GM19395 (cell line): Measurements from ENCODE around the gene GYS1.
"Not testable (repeated sequence)": the region's sequence is repeated elsewhere in the genome, so short reads cannot be mapped to it uniquely, and the experiment has no call there.

ENCODE experiments used
- ATAC-seq: cut with Tn5 transposase; IDR thresholded peaks from one replicate; pipeline ENCODE4 v1.9.1; 2021; ENCODE audit warnings: mild to moderate bottlenecking, moderate library complexity; ENCODE audit not compliant: unreplicated experiment

Gene GYS1

GRCh38 chr19:49018388-49019241 is 25.5 kb upstream of the GYS1 start:
- ATAC-seq = not testable (repeated sequence)

DNA sequence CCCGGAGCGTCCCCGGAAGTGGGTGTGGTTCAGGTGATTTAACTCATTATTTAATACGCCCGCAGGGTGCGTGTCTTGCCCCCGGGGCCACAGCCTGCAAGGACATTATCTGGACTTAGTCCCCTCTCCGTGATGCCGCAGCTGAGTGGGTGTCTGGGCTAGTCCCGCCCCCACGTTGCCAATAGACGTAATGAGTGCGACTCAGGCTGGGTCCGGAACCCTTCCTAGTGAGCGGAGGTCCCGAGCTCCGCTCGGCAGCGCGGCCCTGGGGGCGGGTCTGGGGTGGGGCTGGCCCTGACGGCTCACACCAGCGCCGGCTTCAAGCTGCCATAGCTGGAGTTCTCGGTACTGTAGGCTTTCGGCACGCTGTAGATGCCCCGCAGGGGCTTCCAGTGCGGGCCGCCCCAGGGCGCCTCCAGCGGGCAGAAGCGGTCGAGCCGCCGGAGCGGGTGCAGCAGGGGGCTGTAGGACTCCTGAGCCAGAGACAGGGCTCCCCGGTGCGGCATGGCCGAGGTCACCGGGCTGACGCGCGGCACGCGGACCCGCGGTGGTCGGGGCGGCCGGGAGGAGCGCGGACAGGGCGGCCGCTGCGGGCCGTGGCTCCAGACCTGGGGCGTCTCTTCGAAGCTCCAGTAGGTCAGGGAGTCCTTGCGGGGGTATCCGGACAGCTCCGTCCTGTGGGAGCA is 24.7 kb upstream of the GYS1 start:
- no peak for ATAC-seq

DNA sequence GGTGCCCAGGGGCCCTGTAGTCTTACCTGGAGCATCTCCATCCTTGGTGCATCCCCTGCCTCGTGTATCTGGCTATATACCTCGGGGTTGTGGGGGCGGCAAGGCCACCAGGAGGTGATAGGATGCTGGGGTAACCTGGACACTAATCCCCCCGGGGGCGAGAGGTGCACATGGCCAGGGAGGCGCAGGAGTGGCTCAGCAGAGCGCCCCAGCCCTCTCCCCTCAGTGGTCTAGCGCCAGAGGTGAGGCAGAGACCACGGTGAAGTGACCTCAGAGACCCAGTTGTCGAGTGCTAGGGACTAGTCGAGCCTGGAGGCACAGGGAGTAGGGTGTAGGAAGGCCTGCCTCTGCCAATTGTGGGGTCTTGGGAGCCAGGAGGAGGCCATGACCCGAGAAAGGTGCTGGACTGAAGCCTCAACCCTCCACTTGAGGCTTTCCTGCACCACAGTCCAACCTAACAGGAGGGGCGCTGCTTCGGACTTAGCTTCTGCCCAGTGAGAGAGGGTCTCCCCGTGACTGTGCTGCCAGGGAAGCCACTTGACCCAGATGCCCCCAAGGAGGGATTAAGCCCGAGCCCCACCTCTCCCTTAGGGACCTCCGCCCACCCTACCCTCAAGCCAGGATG is 24.0 kb upstream of the GYS1 start, which contains the start of gene LHB:
LHB (minus strand) TSS at position 51 of the 625 bp plus-strand sequence; CDS start at position 41, 10 bp downstream.
- ATAC-seq = no peak

DNA sequence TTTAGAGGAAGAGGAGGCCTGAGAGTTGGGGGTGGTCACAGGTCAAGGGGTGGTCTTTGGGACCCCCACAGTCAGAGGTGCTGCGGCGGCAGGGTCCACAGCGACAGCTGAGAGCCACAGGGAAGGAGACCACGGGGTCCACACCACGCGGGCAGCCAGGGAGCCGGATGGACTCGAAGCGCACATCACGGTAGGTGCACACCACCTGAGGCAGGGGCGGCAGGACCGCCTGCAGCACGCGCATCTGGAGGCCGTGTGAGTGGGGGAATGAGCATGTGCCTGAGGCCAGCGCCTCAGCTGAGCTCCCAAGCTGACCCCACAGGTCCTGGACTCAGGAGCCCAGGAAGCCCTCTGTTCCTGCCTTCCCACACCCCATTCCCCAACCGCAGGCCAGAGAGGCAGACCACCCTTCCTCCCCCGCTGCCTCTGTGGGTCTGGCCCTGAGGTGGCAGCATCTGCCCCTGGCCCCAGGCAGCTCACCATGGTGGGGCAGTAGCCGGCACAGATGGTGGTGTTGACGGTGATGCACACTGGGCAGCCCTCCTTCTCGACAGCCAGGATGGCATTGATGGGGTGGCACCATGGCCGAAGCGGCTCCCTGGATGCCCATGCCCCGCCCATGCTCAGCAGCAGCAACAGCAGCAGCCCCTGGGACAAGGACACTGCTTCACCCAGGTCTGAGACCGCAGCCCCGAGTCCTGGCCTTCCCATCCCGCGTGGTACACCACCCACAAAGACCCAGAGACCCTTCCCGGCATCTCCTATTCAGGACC is 23.1 kb upstream of the GYS1 start:
- no peak for ATAC-seq

GRCh38 chr19:49014870-49015255 is 21.8 kb upstream of the GYS1 start:
- no peak for ATAC-seq

- no peak for ATAC-seq
Measured at GRCh38 chr19:49014123-49014869, 21.2 kb upstream of the GYS1 start.

DNA sequence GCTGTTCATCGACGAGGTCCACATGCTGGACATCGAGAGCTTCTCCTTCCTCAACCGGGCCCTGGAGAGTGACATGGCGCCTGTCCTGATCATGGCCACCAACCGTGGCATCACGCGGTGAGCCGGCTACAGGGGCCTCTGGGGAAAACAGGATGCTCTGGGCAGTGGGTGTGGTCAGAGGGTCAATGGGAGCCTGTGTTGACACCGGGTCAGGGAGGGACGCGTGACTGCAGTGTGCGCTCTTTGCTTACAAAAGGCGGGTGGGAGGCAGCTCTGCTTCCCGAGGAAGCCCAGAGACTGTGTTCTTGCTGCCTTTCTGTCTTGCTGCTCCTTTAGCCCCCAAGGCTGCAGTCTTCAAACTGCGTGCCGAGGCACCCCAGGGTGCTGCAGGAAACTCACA is 18.1 kb upstream of the GYS1 start:
- no peak for ATAC-seq

GRCh38 chr19:49010453-49010852 is 17.3 kb upstream of the GYS1 start:
- no peak for ATAC-seq

GRCh38 chr19:49009828-49010227 is 16.7 kb upstream of the GYS1 start:
- no peak for ATAC-seq

DNA sequence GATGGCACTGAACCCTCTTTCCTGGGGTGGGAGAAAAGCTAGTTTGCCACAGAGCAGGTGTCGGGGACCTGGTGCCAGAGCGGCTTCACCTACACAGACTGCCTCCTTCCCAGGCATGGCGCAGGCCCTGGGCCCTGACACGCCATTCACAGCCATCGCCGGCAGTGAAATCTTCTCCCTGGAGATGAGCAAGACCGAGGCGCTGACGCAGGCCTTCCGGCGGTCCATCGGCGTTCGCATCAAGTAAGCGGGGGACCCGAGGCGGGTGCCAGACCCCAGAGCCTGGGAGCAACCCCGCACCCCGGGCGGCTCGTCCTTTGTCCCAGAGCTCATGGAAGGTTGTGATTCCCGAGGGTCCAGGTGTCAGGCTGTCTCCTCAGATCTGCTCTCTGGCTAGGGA is 13.8 kb upstream of the GYS1 start:
- no peak for ATAC-seq

DNA sequence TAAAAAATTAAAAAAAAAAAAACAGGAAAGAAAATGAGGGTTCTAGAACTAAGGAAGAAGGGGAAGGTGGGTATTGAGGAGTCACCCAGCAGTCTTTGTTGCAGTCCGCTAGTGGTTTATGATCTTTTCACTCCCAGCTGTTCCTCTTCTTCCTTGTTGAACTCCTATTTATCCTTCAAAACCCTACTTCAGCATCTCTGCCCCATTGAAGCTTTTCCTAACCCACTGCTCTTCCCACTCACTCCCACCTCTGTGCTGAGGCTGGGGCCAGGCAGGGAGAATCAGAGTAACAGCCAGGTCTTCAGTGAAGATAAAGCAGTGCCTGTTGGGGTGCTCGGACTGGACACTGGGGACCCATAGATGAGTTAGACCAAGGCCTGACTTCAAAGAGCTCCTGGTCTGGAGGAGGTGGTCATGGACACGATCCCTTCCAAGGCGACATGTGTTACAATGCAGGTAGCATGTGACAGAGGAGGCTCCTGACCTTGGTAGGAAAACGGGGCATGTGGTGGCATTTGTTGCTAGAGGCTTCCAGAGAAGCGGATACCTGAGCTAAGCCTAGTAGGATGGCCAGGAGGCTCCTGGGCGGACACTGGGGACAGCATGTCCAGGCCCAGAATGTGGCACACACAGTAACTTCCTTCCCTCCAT is 12.0 kb upstream of the GYS1 start:
- no peak for ATAC-seq

GRCh38 chr19:49004133-49004532 is 11.0 kb upstream of the GYS1 start:
- no peak for ATAC-seq

GRCh38 chr19:48999481-49000325 is 6.6 kb upstream of the GYS1 start:
- ATAC-seq = no peak

DNA sequence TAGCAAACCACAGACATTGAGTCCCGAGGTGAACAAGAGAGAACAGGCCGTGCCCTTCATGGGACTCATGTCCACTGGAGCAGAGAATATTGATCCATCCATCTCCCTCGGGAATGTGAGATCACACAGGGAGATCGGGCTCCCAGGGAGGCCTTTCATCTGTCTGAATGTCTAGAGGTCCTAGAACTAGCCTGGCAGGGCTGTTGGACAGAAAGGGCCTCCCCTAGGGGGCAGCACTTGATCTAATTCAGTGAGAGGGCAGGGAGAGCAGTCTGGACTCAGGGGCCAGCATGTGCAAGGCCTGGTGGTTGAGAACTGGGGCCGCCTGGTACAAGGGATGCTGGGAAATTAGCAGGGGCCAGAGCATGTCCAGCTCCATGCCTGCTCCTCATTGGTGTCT is 4.9 kb upstream of the GYS1 start:
- ATAC-seq = no peak

DNA sequence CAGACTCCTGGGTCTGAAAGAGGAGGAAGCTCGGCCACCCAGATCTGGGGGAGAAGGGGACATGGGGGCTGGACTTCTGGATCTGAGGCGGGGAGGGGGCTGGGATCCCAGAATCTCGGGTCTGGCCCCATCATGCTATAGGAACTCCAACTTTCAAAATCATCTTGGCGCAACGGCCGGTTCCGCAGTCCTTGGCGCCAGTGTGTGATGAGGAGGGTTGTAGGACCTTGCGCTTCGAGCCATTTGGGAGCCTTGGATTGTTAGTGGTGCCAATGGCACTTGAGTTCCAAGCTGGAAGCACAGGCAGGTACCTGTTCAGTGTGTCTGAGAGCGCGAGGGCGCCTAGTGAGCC is 902 bp upstream of the GYS1 start:
- no peak for ATAC-seq

GRCh38 chr19:48992581-48993174 is 431 bp downstream of the GYS1 start:
- peak; percentile 13 for ATAC-seq

DNA sequence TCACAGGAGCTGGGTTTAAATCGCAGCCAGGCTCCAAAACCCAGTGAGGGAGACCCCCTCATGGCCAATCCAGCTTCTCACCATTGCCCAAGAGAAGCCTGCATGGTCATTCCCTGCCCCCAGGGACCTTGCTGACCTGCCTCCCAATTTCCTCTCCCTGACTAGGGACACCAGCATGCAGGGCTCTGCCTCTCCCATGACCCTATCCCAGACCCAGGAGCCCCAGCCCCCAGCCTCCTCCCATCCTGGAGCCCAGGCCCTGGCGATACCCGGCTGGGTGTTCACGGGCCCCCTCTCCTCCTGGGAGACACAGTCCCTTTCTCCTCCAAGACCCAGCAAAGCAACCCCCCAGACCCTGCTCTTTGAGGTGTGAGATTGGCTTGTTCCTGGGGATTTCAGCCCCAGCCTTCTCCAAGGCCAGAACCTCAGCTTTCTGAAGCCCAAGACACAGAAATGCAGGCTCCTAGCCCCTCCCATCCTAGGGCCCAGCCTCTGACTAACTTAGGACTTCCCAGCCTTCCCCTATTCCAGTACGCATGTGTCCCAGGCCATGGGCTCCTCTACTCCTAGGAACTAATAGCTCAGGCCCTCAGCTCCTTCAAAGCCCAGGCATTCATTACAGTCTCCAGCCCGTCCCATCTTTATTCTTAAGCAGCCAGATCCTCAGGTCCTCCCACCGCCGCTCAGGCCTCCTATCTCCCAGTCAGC is 1.1 kb downstream of the GYS1 start:
- ATAC-seq = no peak

DNA sequence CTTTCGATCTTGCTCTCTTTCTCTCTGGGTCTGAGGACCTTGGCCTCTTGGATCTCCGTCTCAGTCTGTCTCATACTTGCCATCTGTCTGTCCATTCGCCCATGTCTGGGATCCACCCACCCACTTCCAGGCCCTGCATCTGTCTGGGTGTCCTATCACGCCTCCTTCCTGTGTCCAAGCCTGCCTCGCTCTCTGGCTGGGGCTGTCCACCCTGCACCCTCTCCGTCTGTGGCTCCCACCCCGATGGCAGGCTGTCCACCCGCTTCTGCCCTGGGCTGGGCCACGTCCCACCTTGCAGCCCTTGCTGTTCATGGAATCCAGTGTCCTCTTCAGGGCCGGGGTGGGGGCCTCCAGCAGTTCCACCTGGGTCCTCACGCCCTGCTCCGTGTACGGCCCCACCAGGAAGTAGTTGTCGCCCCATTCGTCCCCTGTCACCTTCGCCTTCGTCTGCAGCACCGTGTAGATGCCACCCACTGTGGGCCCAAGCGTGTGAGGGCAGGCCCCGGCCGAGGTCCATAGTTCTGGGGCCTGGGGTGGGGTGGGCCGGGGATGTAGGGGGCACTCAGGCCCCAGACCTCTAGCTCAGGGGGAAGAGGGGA is 2.0 kb downstream of the GYS1 start:
- no peak for ATAC-seq
